Heart left ventricle (tissue), 16 donors: ENCODE measurements around the gene GARIN5B. TPM values are rescaled to one million over a fixed set of nuclear protein-coding genes. Genes with fewer than 3 reads are reported as not detected.

Experiments used
- ATAC-seq, 4 donors: fragments of 200-7000 bp; cut with Tn5 transposase; one replicate each; pipeline ENCODE4 v1.9.1; 2020 to 2022; ENCODE audit warnings: moderate library complexity in 4 of 4, mild to moderate bottlenecking in 3 of 4, moderate number of reproducible peaks in 1 of 4
- DNase-seq, 5 donors: peaks; one replicate each; pipeline ENCODE4 v3.0.0-alpha.2; 2020
- H3K27ac ChIP-seq, 12 donors: fragments of 200-600 bp; sonication (generic) in 4 of 12; one replicate each; pipeline versions ENCODE4 v1.5.0 to v1.8.0; 2016 to 2022; ENCODE audit warnings: mild to moderate bottlenecking in 2 of 12
- H3K27me3 ChIP-seq, 9 donors: fragments of 200-600 bp; sonication (generic) in 2 of 9; one replicate each; pipeline versions ENCODE4 v1.5.1 to v1.8.0; 2016 to 2022; ENCODE audit warnings: mild to moderate bottlenecking in 3 of 9
- H3K36me3 ChIP-seq, 9 donors: fragments of 200-600 bp; sonication (generic) in 2 of 9; one replicate each; pipeline versions ENCODE4 v1.5.0 to v1.8.0; 2018 to 2022; ENCODE audit warnings: mild to moderate bottlenecking in 2 of 9
- H3K4me1 ChIP-seq, 12 donors: fragments of 200-600 bp; sonication (generic) in 4 of 12; one replicate each; pipeline versions ENCODE4 v1.5.0 to v1.8.0; 2016 to 2022; ENCODE audit warnings: mild to moderate bottlenecking in 3 of 12
- H3K4me3 ChIP-seq, 12 donors: fragments of 200-600 bp; sonication (generic) in 4 of 12; one replicate each; pipeline versions ENCODE4 v1.5.0 to v1.8.0; 2017 to 2022; ENCODE audit warnings: mild to moderate bottlenecking in 9 of 12, moderate library complexity in 4 of 12
- H3K9me3 ChIP-seq, 12 donors: fragments of 200-600 bp; sonication (generic) in 4 of 12; one replicate each; pipeline versions ENCODE4 v1.5.0 to v1.8.0; 2016 to 2022; ENCODE audit warnings: mild to moderate bottlenecking in 1 of 12
- CTCF ChIP-seq, 12 donors: fragments of 200-600 bp; sonication (generic) in 4 of 12; IDR thresholded peaks; one replicate each; pipeline versions ENCODE4 v1.5.0 to v1.8.0; 2018 to 2022; ENCODE audit warnings: antibody characterized with exemption in 12 of 12, mild to moderate bottlenecking in 5 of 12
- POLR2A ChIP-seq, 2 donors: fragments of 450-650 bp; IDR thresholded peaks; one replicate each; pipeline ENCODE4 v1.6.1; 2017; ENCODE audit warnings: antibody characterized with exemption in 2 of 2, mild to moderate bottlenecking in 2 of 2, moderate library complexity in 2 of 2
- WGBS, 4 donors: extraction: QIAGEN DNeasy Blood & Tissue Kit in 2 of 4; methylation state at CpG; one replicate each; pipeline versions ENCODE4 v1.1.5 to v1.1.7; 2013 to 2018; 5-methylcytosine and 5-hydroxymethylcytosine counted together
- intact Hi-C, 10 donors: fragments of 100-400 bp; cut with DNase I; formaldehyde crosslinking; loops; one replicate each; pipeline versions ENCODE4 v1.11.1 to v1.14.2; 2022
- polyA plus RNA-seq, 2 donors: library from polyadenylated mRNA; stranded (reverse); fragments of 200-250 nt; gene quantifications; one replicate each; pipeline ENCODE4 v1.2.3, GENCODE V29; 2013
- total RNA-seq, 9 donors: library from RNA; depleted of rRNA in 2 of 9; stranded (reverse); fragments of >200 nt in 2 of 9; fragmentation: NEBNext Ultra II Directional in 3 of 9; extraction: Animal tissue kit (Norgen Biotek cat#: 25700) in 3 of 9; gene quantifications; one replicate each; pipeline versions ENCODE4 v1.1.0 to v1.2.4, GENCODE V29; 2016 to 2023
- donor health status: ischemic (EF 13 %, LVEDD 7.1; RV severe dilation, severe dysfunction).
- donor health status: healthy with polysubstance abuse.
- donor health status: DM: no; HTN: yes; CAD: no.
- donor health status: DM: no; HTN: no; CAD: no.
- donor health status: ischemic (EF 25% LVEDD 6.9; RV normal size, moderate dysfunction).
- donor health status: ischemic (EF 25% LVEDD 5.7; RV mildly dilated, moderate dysfunction).
- donor health status: healthy.
- donor health status: DM: yes; HTN: yes; CAD: no.
- donor health status: ischemic (EF 35%, LVEDD 5.7; RV mildly dilated, moderate dysfunction).
- donor health status: nonischemic (EF 11% LVEDD 7.7; RV severe dilation, severe dysfunction).
- donor health status: DM: yes; HTN: yes; CAD: no.
- donor health status: PGD.
- donor health status: ischemic (EF 29% LVEDD 5.4; RV normal size, mild dysfunction).
- donor health status: nonischemic (EF 23%, LVEDD 6.1; RV moderate dilation, normal function).

Gene GARIN5B
- total and polyA plus RNA-seq, 11 donors = not detected

DNA sequence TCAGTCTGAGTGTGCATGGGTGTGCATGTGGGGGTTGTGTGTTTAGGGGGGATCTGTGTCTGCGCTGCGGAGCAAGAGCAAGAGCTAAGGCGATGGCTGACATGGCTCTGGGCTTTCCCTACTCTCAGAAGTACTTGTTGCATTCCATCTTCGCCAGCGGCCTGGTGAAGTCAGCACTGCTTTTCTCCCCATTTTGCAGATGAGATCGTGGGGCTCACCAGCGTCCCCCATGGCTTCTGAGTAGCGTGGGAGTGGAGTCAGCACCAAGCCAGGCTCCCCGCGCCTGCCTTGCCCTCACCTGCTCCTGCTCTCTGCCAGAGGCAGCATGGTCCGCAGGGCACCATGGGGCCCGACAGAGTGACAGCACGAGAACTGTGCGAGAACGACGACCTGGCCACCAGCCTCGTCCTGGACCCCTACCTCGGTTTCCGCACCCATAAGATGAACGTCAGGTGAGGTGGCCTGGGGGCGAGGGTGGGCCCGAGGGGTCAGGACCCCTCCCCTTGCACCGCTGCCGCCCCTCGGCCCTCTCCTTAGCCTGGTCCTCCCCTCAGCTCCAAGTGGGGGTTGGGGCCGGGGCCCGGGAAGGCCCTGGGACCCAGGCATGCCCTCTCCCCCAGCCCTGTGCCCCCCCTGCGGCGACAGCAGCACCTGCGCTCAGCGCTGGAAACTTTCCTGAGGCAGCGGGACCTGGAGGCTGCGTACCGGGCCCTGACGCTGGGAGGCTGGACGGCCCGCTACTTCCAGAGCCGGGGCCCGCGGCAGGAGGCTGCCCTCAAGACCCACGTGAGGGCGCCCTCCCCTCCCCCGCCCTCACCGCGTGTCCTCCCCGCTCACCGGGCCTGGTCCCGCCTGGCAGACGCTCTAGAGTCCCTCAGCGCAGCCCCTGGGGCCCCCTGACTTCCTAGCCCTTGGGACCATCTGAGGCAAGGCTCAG lies 21.2 kb downstream of the GARIN5B start:
- H3K27me3 ChIP-seq = no peaks in the 10 kb centered on the region
- peak overlapping the region in 5 of 12 donors; percentile 70 to 94 (median 83) for H3K4me3 ChIP-seq
- no peak for TF ChIP-seq CTCF (IDR thresholded peaks at IDR 0.05)
- TF ChIP-seq POLR2A (IDR thresholded peaks at IDR 0.05) = no peak
- no peak overlapping the region for H3K27ac ChIP-seq
- H3K4me1 ChIP-seq = peaks cover 0 to 36% (median 16%) of the 10 kb centered on the region in 12 donors
- WGBS, 4 donors = 84 to 94% (median 88%) methylated on average over 24 to 50 of the region's 50 CpGs
- ATAC-seq = no peak
- intact Hi-C loops = no loop called here
- no peaks in the 10 kb centered on the region for H3K9me3 ChIP-seq
- peaks cover 0 to 32% (median 15%) of the 10 kb centered on the region in 9 donors for H3K36me3 ChIP-seq
- no peak for DNase-seq

GRCh38 chr19:55341171-55341588 lies 21.9 kb downstream of the GARIN5B start:
- Histone ChIP-seq H3K36me3 (peaks cover 0 to 26% (median 11%) of the 10 kb centered on the region in 9 donors), H3K9me3 (no peaks in the 10 kb centered on the region), H3K4me3 (peak overlapping the region in 11 of 12 donors; percentile 52 to 94 (median 74)), H3K4me1 (peaks cover 0 to 36% (median 16%) of the 10 kb centered on the region in 12 donors), H3K27me3 (no peaks in the 10 kb centered on the region), H3K27ac (peak overlapping the region in 2 of 12 donors; percentile 29 to 94)
- intact Hi-C loops = no loop called here
- WGBS, 4 donors = 3 to 12% (median 7%) methylated on average over 4 to 15 of the region's 15 CpGs
- TF ChIP-seq CTCF (IDR thresholded peaks at IDR 0.05) (no peak), POLR2A (IDR thresholded peaks at IDR 0.05) (no peak)
- peak; percentile 73 to 83 (median 81) for DNase-seq
- ATAC-seq = peak in 1 of 4 donors; percentile 16

DNA sequence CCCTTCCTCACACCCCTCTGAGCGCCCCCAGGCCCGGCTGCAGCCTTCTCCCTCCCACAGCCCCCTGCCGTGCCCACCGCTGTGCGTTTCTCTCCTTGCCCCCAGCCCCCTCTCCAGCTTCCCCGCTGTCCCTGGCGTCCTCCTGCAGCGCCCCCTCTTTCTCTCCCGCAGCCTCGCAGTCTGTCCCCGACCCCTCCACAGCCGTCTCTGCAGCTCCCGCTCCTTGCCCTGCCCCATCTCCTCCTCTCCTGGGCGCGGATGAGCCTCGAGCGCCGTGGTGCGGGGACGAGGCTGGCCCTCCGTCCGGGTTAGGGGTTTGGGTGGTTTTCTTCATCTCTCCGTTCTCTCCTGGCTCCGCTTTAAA lies 22.3 kb downstream of the GARIN5B start:
- intact Hi-C loops = no loop called here
- Histone ChIP-seq H3K4me3 (peak overlapping the region in 11 of 12 donors; percentile 52 to 94 (median 74)), H3K27ac (peak overlapping the region in 3 of 12 donors; percentile 88 to 94 (median 94)), H3K4me1 (peaks cover 0 to 34% (median 16%) of the 10 kb centered on the region in 12 donors), H3K36me3 (peaks cover 0 to 26% (median 11%) of the 10 kb centered on the region in 9 donors), H3K9me3 (no peaks in the 10 kb centered on the region), H3K27me3 (no peaks in the 10 kb centered on the region)
- DNase-seq (no peak), ATAC-seq (no peak)
- TF ChIP-seq POLR2A (IDR thresholded peaks at IDR 0.05) = no peak
- TF ChIP-seq CTCF (IDR thresholded peaks at IDR 0.05) = peak in 1 of 12 donors; percentile 5
- 3 to 8% (median 5%) methylated on average over 24 of the region's 24 CpGs for WGBS, 4 donors
